HG02870 (cell line): Measurements from ENCODE around the gene ESYT2.

Experiments
- ATAC-seq: cut with Tn5 transposase; IDR thresholded peaks from one replicate; pipeline ENCODE4 v1.9.1; 2021; ENCODE audit warnings: mild to moderate bottlenecking, moderate library complexity; ENCODE audit not compliant: unreplicated experiment

ESYT2 gene

DNA sequence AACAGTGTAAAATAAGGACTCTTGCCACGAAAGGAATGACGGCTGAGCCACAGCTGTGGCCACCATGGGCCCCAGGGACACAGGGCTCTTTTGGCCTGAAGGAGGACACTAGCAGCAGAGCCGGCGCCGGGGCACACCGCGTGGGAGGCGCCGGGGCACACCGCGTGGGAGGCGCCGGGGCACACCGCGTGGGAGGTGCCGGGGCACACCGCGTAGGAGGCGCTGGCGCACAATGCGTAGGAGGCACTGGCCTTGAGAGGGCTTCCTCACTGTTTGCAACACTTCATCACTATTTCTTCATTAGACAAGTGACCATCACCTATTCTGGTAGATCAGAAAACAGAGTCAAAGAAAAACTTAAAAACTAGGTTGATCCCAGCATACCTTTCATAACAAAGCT, 23.4 kb downstream of the ESYT2 start:
- no peak for ATAC-seq

DNA sequence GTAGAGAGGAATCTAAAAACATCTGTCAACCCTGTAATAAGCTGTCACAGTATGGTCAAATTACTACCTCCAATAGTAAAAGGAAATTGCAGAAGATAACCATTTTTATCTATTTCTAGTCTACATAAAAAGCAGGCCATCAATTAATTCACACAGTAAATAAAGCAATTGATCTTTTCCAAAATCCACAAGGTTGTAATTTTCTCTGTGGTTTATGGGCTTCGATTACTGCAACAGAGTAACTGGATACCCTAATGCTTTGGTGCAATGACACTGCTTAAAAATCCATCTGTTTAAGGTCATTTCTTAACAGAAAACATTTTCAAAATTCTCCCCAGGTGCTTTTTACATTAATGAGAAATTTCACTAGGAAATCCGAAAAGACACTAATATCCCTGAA, 23.9 kb downstream of the ESYT2 start:
- no peak for ATAC-seq

DNA sequence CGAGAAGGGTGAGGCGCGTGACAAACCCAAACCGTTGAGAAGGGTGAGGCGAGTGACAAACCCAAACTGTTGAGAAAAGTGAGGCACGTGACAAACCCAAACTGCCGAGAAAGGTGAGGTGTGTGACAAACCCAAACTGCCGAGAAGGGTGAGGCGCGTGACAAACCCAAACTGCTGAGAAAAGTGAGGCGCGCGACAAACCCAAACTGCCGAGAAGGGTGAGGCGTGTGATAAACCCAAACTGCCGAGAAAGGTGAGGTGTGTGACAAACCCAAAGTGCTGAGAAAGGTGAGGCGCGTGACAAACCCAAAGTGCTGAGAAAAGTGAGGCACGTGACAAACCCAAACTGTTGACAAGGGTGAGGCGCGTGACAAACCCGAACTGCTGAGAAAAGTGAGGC, 25.0 kb downstream of the ESYT2 start:
- ATAC-seq, result no peak

DNA sequence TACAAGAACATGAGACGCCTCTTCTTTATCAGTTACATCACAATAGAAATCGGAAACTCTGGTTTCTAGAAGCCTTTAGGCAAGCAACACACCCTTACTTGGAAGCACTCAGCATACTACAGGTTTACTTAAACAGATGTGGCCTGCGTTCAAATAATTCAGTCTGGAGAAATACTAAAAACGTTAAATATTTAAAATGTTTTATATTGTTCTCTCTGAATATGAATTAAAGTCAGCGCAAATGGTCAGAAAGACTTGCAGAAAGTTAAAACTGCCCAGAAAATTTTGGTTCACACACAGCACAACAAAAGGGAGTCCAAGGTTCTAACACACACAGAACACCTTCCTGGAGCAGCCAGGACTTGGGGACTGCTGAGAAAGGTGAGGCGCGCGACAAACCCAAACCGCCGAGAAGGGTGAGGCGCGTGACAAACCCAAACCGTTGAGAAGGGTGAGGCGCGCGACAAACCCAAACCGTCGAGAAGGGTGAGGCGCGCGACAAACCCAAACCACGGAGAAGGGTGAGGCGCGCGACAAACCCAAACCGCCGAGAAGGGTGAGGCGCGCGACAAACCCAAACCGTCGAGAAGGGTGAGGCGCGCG, 25.8 kb downstream of the ESYT2 start:
- no peak for ATAC-seq

DNA sequence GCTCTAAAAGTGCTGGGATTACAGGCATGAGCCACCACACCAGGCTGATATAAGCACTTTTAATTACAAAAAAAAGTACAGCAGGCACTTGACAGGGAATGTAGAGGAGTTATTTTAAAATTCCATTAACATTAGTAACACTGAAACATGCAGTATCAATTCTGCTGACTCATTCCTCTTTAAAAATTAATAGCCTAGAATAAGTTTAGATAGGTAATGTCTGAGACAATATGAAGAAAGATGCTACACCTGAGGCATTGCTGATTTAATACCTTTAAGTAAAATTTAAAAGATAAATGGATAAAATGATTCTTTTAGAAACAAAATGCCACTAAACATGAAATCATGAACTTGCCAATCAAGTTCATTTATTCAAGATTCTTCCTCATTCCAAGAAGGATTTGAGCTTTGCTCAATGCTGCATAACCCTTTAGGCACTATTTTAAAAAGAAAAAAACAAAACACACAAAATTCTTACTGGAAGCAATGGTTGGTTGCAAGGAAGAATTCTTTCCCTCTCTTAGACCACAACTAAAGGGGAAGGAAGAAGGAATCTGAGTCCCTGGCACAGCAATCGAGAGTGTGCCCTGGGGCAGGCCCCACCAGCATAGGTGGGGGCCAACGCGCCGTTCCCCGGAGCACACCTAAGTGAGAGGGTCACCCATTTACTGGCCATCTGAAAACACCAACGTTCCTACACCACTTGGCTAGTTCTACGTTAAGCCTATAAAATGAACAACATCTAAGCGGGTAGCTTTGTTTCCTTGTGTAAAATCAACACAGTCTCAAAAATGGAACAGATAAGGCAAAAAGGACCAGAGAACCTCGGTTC, 26.6 kb downstream of the ESYT2 start:
- ATAC-seq, result no peak

DNA sequence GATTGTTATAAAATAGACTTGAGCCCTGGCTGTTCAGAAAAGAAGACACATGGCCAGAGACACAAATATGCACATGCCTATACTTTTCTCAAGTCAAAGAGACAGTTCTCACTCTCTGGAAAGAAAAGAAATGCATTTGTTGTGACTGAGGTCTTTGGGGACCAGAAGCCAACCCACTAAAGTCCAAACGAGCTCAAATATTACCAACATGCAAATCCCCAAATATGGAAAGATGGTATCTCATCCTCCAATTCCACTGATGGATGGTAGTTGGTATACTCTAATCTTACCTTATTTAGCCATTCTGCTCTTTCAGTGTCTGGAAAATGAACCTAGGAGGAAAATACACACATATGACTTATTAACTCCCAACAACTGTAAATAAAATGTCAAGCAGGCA, 30.6 kb downstream of the ESYT2 start:
- no peak for ATAC-seq

DNA sequence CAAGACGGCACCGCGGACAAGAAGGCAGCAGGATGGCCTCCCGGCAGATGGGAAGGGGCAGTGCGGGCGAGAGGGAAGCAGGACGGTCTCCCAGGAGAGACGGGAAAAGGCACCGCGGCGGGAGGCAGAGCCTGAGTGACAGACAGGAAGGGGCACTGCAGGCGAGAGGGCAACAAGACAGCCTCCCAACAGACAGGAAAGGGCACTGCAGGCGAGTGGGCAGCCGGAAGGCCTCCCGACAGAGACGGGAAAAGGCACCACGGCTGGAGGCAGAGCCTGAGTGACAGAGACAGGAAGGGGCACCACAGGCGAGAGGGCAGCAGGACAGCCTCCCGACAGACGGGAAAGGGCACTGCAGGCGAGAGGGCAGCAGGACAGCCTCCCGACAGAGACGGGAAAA, 32.6 kb downstream of the ESYT2 start:
- no peak for ATAC-seq

DNA sequence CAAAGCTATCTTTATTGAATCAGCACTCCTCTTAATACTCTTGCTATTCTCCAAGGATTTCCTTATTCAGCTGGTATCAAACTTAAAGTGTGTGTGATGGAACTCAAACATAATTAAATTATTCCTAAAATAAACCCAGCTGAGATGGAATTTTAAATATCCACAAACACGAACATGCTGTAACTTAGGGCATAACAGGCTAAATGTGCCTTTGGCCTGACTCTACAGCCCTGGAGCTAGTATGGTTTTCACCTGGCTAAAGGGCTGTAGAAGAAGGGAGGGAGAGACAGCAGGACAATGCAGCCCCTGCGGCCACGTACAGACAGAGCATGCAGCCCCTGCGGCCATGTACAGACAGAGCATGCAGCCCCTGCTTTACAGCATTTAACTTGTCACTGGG, 34.0 kb downstream of the ESYT2 start:
- ATAC-seq, result no peak

DNA sequence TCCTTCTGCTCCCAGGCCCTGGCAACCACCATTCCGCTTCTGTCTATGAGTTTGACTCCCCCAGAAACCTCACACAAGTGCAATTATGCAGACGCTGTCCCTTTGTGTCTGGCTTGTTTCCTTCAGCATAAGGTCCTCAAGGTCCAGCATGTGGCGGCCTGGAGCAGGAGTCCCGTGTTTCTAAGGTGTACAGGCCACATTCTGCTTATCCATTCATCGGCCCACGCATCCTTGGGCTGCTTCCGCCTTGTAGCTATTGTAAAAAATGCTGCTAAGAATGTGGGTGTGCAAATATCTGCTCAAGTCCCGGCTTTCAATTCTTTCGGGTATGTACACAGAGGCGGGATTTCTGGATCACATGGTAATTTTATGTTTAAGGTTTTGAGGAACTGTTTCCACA, 38.2 kb downstream of the ESYT2 start:
- no peak for ATAC-seq

DNA sequence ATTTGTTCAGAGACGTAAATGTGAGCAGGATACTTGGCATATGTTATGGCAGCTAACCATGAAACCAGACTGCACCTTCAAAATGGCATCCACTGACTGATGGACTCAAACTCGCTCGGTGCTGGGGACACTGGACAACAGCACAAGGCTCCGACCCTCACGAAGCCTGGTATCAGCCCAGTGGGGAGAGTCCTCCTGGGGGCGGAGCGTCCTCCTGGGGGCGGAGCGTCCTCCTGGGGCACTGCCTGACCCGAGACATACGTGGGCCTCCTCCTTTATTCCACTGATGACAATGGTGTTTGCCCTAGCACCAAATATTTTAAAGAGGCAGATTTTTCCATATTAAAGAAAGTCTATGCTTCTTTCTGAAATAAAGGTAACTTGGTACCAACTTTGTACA, 39.5 kb downstream of the ESYT2 start:
- ATAC-seq, result no peak

DNA sequence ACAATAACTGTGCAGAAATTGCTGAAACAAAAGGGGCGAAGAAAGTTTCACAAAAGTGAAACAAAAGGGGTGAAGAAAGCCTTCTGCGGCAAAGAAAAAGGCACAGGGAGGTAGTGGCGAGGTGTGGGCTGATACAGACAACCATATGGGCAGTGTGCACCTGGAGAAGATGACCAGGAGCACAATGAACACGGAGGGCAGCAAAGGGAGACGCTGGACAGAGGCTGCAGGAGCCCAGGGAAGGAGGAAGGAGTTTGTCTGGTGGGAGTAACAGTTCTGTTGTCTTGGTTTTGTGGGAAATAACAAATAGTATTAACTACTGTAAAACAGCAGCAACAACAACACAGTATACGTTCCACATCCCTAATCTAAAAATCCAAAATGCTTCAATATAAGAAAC, 42.4 kb downstream of the ESYT2 start:
- ATAC-seq, result no peak

DNA sequence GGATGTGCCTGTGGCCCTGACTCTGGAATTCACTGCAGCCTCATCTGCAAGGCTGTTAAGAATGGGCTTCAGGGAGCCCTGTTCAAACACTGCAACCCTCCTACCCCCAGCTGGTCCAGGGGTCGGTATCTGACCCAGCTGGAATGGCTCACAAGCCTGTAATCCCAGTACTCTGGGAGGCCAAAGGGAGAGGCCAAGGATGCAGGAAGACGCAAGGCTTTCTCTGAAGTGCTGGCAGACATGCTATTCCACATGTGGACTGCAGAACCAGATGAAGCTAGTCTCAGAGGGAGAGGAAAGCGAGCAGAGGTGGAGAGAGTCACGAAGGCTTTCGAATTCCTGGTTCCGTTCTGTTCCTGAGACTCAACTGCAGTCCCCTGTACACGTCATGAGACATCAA, 45.0 kb downstream of the ESYT2 start:
- ATAC-seq, result no peak

DNA sequence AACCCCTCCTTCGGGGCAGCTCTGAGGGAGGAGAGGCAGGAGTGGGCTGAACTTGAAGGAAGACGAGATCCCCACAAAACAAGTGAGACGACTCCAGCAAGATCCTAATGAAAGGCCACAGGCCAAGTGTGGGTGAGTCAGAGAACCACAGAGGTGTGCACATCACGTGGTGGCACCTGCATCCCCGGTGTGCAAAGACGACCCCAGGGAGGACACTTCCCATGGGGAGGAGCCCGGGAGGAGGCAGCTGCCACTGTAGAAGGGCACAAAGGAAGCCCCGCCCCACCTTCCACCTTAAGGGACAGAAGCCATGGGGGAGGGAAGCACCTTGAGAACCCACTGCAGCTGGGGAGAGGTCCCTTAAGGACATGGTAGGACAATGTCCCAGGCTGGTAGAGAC, 45.7 kb downstream of the ESYT2 start:
- no peak for ATAC-seq

DNA sequence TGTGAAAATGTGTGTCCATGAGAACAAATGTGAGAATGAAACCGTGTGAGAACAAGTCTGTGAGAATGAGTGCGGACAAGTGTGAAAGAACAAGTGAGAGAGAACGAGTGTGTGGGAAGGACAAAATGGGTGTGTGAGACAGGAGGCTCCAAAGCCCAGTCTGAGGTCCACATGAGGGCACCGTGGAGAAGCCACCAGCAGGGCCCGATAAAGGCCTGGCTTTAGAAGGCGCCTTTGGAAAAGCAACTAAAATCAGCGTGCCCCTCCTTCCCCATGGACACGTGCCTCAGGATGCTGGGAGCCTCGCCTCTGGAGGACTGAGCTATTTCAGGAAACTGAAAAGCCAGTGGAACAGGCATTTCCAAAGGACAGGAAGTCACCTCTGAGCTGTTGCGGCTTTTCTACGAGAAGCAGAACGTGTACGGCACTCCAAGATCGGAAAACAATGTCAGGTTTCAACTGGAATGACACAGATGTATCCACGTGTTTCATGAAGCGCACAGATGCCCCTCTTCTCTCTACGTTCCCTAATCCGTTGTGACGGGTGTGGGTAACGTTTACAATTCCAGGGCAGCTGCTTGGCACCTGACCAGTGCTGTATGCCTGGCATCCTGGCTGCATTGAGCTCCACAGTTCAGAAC, 46.4 kb downstream of the ESYT2 start:
- no peak for ATAC-seq

DNA sequence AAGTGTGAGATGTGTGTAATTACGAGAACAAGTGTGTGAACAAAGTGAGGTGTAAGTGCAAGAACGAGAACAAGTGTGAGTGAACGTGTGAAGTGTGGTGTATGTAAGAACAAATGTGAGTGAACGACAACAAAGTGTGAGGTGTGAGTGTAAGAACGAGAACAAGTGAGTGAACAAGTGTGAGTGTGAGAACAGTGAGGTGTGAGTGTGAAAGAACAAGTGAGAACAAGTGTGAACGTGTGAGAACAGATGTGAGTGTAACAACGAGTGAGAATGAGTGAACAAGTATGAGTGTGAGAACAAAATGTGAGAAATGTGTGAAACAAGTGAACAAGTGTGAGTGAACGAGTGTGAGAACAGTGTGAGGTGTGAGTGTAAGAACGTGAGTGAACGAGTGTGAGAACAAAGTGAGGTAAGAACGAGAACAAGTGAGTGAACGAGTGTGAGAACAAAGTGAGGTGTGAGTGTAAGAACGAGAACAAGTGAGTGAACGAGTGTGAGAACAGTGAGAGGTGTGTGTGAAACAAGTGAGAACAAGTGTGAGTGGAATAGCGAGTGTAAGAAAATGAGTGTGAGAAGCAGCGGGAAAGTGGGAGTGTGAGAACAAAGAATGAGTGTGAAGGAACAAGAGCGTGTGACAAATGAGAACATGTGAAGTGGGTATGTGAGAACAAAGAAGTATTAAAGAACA, 47.2 kb downstream of the ESYT2 start:
- no peak for ATAC-seq

DNA sequence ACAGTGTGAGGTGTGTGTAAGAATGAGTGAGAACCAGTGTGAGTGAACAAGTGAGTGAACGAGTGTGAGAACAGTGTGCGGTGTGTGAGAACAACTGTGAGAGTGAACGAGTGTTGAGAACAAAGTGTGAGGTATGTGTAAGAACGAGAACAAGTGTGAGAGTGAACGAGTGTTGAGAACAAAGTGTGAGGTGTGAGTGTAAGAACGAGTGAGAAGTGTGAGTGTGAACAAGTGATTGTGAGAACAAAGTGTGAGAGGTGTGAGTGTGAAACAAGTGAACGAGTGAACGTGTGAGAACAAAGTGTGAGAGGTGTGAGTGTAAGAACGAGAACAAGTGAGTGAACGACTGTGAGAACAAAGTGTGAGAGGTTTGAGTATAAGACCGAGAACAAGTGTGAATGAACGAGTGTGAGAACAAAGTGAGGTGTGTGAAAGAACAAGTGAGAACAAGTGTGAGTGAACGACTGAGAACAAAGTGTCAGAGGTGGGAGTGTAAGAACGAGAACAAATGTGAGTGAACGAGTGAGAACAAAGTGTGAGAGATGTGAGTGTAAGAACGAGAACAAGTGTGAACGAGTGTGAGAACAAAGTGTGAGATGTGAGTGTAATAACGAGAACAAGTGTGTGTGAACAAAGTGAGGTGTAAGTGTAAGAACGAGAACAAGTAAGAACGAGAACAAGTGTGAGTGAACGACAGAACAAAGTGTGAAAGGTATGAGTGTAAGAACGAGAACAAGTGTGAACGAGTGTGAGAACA, 47.9 kb downstream of the ESYT2 start:
- no peak for ATAC-seq

DNA sequence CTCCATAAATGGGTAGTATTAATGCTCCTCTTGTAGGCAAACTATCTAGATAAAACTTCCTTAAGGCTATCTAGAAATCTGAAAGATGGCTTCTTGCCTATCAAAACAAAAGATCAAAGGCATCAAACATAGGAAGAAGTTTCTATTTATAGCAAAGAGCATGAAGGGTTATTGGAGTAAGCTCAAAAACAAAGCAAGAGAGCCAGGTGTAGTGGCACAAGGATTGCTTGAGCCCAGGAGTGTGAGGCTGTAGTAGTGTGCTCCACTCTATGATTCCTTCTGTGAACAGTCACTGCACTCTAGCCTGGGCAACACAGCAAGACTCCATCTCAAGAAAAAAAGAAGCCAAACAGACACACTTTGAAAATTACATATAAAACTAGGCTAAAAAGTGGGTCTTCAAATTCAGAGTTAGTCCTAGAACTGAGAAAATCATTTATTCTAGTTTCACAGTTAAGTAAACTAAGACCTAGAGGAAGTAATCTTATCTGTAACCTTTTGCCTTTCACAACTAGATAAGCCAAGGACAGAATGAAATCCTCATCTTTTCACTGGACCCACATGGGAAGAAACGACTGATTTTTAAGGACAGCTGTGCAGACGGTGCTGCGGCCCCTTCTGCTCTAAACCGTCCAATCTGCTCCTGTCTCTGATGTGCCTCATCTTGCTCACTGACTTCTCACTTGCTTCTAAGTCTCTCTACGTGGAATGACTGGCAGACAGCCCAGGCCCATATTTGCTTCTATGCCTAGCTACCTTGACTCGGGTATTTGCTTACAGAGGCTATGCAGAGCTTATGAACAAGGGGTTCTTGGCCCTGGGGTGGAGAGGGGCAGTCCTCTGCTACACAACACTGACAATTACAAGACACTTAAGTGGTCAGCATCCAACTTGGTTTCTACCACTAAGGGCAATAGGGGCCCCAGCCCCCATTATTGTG, 50.0 kb downstream of the ESYT2 start:
- ATAC-seq, result no peak

DNA sequence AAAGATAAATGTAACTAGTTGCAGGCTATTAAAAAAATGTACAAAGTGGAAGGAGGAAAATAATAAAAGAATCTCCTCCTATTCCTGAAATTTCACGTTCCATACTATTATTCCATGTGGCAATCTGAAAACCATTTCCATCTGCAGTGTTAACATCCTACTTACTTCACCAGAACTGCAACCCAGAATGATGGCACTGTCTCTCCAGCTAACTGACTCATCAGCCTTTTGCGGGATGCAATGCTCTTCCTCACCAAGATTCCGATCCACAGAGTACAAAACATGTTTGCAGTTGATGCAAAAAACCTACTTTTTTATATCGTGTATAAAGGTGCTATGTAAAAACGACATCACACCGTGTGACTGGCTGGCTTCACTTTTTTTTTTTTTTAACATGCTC, 50.8 kb downstream of the ESYT2 start:
- no peak for ATAC-seq

DNA sequence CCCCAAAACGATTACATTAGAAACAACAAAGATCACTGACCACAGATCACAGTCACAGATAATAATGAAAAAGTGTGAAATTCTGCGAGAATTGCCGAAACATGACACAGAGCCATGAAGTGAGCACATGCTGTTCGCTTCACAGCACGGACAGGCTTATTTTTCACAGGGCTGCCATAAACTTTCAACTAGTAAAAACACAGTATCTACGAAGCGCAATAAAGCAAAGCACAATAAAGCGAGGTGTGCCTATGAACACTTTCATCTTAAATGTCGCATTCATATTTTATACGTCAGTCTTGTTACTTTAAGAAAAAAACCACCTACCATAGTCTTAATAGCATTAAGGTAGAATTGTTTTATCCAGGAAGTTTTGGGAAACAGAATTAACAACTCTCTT, 51.5 kb downstream of the ESYT2 start:
- no peak for ATAC-seq

DNA sequence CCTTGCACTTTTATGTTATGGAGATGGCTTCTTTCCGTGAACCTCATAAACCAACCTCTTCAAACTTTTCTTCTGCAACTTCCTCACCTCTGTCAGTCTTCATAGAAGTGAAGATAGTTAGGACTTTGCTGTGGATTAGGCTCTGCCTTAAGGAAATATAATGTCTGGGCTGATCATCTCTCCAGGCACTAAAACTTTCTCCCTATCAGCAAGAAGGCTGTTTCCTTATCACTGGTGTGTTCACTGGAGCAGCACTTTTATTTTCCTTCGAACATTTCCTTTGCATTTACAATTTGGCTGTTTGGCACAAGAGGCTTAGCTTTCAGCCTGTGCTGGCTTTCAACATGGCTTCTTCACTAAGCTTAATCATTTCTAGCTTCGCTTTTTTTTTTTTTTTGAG, 52.8 kb downstream of the ESYT2 start:
- no peak for ATAC-seq
